HG03565 (cell line): ENCODE measurements around the gene RSU1.

Experiments used
- ATAC-seq: cut with Tn5 transposase; IDR thresholded peaks from one replicate; pipeline ENCODE4 v1.9.1; 2021; ENCODE audit warnings: mild to moderate bottlenecking, moderate library complexity; ENCODE audit not compliant: unreplicated experiment

Gene RSU1

DNA sequence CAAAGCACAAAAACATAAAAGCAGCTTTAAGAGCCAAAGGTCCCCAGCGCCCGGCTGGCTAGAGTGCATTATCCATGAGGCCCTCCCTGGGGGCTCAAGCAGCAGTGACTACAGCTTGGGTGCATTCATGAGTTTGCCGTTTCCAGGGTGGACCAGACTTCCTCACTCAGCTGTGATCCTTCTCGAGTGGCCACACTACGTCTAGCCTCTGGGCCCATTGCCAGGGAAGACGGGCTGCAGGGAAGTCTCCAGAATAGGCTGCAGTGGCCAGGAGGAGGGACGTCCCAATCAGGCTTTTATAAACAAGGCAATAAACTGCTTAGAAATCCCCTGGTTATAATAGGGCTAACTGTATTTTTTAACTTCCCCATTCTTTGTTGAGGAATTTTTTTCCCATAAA is 206.2 kb downstream of the RSU1 start:
- ATAC-seq, result no peak

DNA sequence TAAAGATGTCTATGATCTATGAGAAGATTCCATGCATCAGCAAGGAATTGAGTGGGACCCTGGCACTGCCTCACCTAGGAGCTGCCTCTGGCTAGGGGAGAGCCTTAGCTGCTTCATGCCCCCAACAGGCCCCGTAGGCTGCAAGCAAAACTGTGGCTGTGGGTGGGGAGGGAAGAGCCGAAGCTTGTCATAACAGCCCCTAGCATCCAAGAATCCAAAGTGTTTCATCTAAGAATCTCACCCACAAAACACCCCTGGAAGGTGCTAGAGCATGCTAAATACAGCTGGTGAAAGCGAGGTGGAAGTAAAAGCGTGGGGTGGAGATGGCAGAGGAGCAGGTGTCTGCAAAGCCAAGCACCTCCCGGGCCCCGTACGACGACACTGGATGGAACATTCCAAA is 208.0 kb downstream of the RSU1 start:
- no peak for ATAC-seq

DNA sequence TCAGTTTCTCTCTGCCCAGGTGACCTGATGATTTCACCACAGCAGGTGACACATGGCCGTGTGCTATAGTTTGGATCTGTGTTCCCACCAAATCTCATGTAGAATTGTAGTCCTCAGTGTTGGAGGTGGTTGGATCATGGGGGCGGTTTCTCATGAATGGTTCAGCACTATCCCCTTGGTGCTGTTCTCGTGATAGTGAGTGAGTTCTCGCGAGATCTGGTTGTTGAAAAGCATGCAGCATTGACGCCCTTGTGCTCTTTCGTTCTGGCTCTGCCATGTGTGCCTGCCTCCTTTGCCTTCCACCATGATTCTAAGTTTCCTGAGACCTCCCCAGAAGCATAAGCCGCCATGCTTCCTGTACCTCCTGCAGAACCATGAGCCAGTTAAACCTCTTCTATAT is 210.3 kb downstream of the RSU1 start:
- ATAC-seq, result no peak

DNA sequence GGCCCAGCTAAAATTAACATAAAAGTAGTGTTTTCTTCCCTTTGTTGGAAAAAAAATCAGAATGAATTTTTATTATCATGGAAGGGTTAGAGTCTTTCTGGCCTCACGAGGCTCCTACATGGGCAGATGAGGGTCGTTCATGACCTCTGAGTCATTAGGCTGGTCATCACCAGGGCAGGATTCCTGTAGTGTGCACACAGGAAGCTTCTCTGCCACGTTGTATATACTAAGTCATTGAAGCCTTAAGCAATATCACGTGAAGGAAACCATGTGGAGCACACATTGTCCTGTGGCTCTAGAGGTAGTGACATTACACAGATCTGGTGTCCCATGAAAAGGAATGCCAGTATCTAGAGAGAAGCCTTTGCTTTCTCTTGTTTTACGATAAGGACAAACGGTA is 210.8 kb downstream of the RSU1 start:
- no peak for ATAC-seq

DNA sequence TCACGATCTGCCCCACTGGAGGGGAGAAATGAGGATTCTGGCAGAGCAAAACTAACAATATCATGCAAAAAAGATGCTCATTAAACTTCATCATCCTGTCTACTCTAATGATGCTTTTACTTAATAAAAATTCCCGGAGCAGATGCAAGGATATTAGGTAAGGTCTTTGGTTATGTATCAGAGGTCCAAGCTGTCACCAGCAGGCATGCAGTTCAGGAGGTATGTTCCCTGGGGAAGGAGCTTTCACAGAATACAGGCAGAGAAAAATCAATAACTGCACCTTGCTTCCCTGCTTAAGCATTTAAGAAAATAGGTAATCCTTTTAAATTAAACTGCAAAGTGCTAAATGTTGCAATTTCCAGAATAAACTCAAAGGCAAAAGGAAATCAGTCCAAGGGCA is 213.9 kb downstream of the RSU1 start:
- ATAC-seq, result no peak

DNA sequence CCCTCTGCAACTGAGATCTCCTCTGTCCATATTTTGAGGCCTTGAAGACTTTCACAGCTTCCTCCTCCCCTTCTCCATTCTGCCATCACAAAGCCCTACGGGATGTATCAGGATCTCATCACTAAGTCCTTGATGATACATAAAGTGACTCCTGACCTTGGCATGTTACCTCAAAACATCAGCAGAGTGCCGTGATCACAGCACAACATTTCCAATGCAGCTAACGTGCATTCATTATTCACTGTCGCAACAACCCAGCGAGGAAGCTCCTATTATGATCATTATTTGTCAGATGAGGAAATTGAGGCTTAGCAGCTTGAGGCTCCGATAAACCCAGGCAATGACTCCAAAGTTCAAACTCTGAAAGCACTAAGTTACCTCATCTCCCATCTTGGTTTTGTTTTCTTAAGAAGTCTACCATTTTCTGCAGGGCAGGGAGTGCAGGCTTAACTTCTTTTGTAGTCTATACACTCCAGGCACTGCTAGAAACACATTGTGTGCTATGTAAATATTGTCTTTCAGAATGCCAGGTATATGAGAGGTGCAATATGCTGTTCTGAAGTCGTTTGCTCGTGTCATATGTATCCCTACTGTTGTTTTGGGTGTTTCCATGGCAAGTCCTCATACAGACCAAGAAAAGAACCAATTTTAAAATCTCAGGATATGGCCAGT is 215.0 kb downstream of the RSU1 start:
- no peak for ATAC-seq

DNA sequence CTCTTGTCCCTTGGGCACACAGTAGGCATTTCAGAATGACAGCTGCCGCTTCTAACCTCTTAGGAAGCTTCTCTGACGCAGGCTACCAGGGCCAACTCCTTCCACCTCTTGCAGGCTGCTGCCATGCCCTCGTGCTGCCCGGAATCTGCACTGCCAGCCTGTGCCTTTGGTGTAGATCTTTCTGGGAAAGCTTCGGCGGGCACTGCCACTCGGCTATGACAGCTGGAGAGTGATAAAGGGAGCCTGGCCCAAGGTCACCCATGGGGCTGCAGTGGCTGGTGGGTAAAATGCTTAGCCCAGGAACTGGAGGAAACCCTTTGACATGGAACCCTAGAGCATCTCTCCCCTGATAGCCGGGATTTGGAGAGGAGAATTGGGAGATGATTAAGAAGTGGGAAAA is 217.6 kb downstream of the RSU1 start:
- no peak for ATAC-seq

DNA sequence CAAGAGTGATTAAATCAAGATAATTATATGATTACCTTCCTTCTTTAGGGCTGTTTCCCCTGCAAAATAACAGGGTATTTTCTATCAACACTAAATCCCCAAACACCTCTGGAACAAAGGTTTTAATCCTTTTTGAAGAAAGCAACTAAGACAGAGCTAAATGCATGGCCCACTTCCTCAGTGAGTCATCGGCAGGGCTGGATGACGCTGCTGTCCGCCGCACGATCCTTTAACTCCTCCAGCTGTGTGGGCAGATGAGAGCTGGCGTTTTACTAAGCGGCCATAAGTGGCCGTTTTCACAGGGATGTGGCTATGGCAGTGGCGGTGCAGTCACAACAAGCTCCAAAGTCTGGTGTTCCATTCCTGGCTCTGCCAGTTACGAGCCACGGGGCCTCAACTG is 219.6 kb downstream of the RSU1 start:
- ATAC-seq, result no peak

DNA sequence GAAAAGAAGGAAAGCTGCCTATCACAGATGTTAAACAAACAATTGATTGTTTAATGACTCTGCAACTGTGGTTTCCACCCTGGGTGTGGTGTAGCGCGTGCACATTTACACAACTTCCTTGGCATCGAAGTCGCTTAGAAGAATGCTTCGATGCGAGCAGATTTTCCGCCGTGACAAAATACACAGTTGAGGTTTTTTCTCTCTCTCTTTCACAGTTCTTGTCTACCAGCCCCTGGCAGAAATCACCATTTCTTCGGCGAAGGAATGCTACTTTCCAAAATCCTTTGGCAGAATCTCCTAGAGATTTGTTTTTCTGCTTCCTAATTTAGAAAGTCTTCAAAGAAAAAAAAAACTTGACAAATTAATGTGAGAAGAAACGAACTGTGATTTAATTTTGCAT is 224.8 kb downstream of the RSU1 start:
- ATAC-seq, result no peak

DNA sequence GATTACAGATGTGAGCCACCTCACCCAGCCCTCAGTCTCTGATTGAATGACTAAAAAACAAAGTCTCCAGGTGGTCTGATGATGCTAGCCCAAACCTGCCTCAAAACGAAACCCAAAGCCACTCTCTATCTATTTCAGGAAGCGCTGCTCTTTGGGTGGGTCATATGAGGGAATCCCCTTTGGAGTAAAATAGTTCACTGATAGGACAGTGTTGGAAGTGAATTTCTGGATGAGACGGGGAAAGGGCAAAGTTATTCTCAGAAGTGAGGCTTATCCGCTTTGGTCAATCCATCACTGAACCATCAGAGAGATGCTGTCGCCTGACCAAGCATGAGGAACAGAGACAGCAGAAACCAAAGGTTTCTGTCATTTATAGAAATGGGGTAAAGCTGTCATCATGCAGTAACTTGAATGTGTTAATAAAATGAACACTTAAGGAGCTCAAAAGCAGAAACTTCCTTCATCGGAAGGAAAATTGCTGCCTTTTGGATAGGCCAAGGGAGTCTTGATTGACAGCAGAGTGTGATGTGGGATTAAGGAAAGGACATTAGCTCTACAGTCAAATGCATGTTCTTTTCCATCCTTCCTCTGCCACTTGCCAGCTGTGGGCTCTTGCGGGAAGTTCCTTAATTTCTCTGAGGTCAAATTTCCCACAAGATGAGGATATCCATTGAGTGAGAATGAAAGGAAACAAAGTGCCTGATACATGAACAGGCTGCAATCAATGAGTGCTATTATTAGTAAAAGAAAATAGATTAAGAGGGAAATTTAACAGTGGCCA is 230.7 kb downstream of the RSU1 start:
- ATAC-seq, result peak; percentile 88

DNA sequence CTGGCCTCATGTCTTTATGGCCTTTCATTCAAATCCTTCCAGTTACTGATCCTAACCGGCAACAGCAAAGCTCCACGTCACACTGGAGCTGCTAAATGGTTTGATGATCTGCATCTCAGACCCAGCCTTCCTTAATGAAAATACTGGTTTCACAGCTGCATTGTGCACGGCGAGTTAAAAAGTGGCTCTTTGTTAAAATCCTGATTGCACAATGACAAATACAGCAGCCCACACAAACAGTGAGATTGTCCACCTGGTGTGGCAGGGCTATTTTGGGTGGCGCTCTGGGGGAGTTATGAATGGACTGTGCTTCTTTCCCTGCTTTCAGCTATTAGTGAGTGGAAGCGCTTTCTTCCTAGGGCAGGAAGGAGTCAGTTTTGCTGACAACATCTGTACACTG is 232.1 kb downstream of the RSU1 start:
- peak; percentile 34 for ATAC-seq

DNA sequence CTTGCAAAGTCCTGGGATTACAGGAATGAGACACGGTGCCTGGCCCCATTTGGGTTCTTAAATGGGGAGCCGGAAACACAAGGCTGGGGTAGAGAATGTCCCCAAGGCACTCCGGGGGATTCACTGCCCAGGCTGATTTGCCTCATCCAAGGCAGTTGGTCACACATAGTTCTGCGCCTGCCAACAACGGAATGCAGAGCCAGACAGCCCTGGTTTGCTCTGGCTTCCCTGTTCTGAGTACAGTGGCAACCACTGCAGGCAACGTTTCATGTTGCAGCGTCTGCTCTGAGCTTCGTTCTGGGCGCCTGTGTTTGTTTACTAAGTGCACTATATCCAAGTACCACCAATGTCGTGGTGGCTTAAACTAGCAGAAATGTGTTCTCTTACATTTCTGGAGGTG is 233.8 kb downstream of the RSU1 start:
- ATAC-seq, result no peak

DNA sequence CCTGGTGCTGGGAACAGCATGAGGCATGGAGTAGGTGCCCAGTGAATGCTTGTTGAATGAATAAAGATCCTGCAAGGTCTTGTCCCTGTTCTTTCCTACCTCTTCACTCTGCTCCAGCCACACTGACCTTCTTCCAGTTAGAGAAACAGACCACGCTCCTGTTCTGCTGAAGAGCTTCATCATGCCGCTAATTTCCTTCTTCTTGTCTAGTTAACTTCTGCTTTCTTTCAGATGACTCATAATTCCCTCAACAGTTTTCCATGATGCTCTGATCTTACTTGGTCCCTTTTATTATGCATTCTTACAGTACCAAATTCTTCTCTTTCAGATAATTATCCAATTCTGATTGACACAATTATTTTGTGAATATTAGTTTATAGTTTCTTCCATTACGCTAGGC is 236.0 kb downstream of the RSU1 start:
- no peak for ATAC-seq

DNA sequence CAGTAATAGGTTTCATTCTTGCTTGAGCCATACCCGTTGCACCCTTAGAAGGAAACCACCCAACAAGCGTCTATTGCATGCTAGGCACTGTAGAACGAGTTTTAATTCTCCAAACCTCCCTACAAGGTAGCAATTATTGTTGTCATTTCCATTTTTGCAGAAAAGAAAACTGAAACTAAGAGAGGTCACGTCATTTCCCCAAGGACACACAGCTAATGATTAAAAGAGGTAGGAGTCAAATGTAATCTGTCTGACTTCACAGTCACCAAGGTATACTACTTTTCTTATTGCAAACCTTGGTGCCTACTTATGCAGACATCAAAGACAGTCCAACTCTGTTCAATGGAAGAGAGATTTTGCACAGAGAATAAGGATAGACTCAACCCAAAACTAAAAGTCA is 246.5 kb downstream of the RSU1 start:
- ATAC-seq, result peak; percentile 92

DNA sequence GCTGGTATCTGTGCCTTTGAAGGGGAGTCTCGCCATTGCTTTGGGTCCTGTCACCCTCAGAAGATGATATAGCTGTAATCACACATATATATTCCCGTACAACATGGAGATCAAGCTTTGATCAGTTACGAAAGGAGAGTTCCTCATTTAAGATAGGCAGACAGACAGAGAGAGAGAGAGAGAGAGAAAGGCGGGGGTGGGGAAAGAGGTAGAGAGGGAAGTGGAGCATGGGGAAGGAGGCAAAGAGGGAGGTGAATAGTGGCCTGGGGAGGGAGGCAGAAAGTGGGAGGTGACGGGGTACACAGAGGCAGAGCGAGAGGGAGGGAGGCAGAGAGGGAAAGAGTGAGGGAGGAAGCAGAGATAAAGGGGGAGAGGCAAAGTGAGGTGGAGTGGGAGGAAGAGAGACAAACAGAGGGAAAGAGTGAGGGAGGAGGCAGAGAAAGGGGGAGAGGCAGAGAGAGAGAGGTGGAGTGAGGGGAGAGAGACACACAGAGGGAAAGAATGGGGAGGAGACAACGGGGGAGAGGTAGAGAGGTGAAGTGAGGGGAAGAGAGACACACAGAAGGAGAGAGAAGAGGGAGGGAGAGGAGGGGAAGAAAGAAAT is 250.9 kb downstream of the RSU1 start:
- no peak for ATAC-seq

DNA sequence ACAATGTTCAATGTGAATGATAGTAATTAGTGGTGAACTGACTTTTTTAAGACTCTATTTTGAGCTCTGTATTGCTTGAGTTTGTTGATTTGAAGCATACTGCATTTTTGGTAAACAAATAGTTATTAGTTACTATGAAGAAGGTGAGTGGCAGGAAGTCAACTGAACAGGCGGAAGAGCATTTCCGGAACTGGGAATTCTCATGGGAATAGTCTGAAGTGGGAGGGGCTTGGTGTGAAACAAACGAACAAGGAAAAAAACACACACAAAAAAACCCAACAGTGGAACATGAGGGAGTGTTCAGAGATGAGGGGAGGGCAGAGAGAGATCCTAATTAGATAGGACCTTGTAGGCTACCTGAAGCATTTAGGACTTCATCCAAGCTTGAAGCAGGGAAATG is 251.6 kb downstream of the RSU1 start:
- no peak for ATAC-seq

DNA sequence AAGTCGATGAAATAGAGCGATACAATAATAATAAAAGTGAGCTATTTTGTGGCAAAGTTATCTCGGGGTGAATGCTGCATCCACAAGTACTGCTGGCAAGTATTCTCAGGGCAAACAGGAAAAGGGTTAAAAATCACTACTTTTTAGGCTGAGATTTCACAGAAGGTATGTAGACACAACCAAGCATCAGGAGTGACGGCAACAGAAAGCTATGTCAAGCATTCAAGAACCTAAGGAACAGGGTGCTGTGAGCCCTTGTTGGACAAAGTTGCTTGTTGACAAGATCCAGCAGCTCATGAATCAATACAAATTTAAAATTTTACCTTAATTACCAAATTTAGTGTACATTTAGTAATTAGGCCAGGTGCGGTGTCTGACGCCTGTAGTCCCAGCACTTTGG is 254.3 kb downstream of the RSU1 start:
- ATAC-seq, result no peak

DNA sequence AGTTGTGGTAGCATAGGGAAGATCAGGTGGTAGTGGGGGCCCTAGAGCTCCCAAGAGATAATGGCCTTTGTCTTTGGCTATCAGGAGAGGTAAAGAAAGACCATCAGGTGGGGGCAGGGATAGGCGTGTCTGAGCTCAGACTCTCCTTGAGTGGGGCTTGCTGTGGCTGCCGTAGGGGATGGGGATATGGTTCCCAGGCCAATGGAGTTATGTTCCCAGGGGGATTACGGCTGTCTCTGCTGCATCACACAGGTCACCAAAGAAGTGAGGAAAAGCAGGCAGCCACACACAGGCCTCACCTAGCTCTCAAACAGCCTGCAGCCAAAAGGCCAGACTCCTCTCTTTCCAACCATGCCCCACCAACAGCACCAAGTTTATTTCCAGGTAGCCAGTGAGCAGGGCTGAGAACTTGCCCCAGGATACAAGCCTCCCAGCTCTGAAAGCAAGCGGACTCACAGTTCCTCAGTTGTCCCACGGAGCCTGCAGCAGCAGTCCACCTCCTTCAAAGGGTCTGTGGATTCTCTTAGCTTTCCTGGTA is 257.9 kb downstream of the RSU1 start:
- ATAC-seq, result no peak

DNA sequence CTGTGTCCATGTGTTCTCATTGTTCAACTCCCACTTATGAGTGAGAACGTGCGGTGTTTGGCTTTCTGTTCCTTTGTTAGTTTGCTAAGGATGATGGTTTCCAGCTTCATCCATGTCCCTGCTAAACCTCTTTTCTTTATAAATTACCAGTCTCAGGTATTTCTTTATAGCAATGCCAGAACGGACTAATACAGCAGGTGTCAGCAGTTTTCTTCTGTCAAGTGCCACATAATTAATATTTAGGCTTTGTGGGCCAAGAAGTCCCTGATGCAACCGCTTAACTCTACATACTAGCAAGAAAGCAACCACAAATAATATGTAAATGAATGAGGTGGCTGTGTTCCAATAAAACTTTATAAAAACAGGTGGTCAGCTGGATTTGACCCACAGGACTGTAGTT is 269.3 kb downstream of the RSU1 start:
- ATAC-seq, result no peak

DNA sequence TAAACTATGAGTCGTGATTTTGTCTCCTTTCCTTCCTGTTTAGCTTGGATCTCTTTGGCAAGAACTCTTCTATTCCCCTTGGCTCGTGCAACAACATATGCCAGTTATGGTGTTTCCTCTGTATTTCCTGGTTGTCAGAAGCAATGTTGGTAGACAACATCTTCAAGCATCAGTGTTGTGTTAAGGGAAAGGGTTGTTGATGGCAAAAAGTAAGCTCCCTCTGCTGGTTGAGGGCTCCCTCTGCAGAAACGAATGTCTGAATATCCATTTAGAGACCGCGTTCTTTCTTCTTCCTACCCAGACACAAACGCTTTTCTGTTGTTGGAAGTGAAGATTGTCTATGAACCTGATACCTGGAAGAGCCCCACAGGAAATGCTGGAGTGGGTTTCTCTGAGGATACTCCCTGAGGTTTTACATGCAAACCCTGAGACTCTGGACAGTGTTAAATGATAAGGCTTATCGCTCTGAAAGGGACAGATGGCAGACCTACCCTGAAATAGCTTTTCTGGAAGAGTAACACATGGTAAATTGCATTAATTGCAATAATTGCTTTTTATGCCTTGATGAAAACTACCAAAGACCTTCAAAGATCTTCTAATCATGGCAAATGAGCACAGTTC is 272.0 kb downstream of the RSU1 start:
- peak; percentile 75 for ATAC-seq

DNA sequence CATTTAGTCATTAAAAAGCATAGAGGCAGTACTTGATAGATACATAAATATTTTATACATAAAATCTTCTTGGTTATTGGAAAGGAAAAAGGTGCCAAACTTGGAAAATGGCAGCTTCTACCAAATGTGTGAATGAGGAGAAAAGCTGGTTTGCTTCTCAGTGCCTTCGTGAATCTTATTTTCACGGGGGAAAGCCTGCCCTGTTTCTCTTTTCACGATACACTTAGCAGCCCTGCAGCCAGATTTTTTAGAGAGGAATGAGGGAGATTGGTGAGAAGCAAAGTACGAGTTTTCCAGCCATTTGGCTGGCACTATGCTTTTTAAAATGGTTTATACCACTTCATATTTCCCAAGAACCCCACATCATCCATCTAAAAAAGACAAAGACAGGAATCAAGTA is 272.6 kb downstream of the RSU1 start:
- no peak for ATAC-seq

DNA sequence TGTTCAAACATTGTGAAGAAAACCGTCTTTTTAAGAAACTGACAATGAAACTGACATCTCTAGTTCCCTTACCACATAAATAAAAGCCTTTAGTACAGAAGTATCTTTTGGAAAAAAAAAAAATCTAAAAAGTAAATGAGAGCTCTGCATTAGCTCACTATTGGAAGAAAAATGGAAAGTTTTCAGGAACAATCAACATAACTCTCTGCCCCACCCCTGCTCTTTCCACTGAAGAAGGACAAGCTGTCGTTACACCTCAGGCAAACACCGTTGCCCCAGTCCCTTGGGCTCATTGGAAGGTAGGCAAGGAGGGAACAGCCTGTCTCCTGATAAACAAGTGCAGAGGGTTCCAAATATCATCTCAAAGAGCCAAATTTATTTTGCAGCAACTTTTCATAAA is 273.1 kb downstream of the RSU1 start:
- no peak for ATAC-seq
